SHP77 (cell line): ENCODE results near the gene RPL39.
"Not testable (repeated sequence)": the region's sequence is repeated elsewhere in the genome, so short reads cannot be mapped to it uniquely, and the experiment has no call there.

ENCODE experiments used
- DNase-seq, 2 experiments: peaks; one replicate each; lab custom pipeline; 2025; lab: John Stamatoyannopoulos, UW

Gene RPL39

GRCh38 chrX:119763181-119763580 is 28.2 kb downstream of the RPL39 start:
- no peak for DNase-seq

- no peak for DNase-seq
Observed at GRCh38 chrX:119762718-119763117, 28.7 kb downstream of the RPL39 start.

GRCh38 chrX:119760026-119760877 is 31.2 kb downstream of the RPL39 start:
- DNase-seq, result no peak

- DNase-seq, result no peak
Observed at GRCh38 chrX:119759248-119759766, 32.1 kb downstream of the RPL39 start.

- no peak for DNase-seq
Observed at GRCh38 chrX:119758731-119759247, 32.6 kb downstream of the RPL39 start.

- no peak for DNase-seq
Observed at GRCh38 chrX:119757979-119758730, 33.3 kb downstream of the RPL39 start, which contains the start of gene SOWAHD. TSS of gene SOWAHD (plus strand) at chrX:119758588. CDS start at chrX:119758668, 80 bp downstream.

GRCh38 chrX:119757646-119757978 is 33.8 kb downstream of the RPL39 start:
- no peak for DNase-seq

GRCh38 chrX:119756926-119757635 is 34.3 kb downstream of the RPL39 start:
- DNase-seq, result no peak

GRCh38 chrX:119755981-119756533 is 35.4 kb downstream of the RPL39 start:
- DNase-seq, result no peak

- peak; percentile 31 for DNase-seq
Observed at GRCh38 chrX:119753639-119754257, 37.7 kb downstream of the RPL39 start.

- DNase-seq, result no peak
Observed at GRCh38 chrX:119753001-119753400, 38.4 kb downstream of the RPL39 start.

GRCh38 chrX:119750751-119751150 is 40.7 kb downstream of the RPL39 start:
- DNase-seq, result not testable (repeated sequence)

GRCh38 chrX:119750131-119750530 is 41.3 kb downstream of the RPL39 start:
- not testable (repeated sequence) for DNase-seq

GRCh38 chrX:119745283-119745848 is 46.1 kb downstream of the RPL39 start:
- DNase-seq, result no peak

- no peak for DNase-seq
Observed at GRCh38 chrX:119738742-119739141, 52.7 kb downstream of the RPL39 start.
